HG02678 (cell line): ENCODE measurements around the gene PBRM1.
"Not testable (repeated sequence)": the region's sequence is repeated elsewhere in the genome, so short reads cannot be mapped to it uniquely, and the experiment has no call there.

Source experiments
- ATAC-seq: cut with Tn5 transposase; IDR thresholded peaks from one replicate; pipeline ENCODE4 v1.9.1; 2021; ENCODE audit warnings: mild to moderate bottlenecking, moderate library complexity; ENCODE audit not compliant: unreplicated experiment

Gene PBRM1

DNA sequence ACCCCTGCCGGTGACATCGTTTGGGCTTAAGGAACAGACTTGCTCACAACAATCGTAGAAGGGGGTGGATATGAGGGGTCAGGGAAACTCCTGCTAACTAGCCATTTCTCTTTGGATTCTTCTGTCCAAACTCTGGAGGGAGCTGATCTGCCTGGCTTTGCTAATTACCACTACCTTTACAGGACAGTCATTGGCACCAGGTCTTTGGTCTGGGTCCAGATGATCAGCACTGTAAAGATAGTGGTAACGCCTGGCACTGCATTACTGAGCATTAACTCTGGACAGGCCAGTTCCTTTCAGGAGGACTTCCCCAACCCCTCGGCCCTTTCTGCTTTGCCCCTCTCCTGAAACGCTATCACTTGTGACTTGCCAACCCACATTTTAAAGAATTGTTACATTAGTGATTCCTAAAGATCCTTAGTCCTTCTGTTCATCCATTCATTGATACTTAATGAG, 148.5 kb downstream of the PBRM1 start:
- no peak for ATAC-seq

DNA sequence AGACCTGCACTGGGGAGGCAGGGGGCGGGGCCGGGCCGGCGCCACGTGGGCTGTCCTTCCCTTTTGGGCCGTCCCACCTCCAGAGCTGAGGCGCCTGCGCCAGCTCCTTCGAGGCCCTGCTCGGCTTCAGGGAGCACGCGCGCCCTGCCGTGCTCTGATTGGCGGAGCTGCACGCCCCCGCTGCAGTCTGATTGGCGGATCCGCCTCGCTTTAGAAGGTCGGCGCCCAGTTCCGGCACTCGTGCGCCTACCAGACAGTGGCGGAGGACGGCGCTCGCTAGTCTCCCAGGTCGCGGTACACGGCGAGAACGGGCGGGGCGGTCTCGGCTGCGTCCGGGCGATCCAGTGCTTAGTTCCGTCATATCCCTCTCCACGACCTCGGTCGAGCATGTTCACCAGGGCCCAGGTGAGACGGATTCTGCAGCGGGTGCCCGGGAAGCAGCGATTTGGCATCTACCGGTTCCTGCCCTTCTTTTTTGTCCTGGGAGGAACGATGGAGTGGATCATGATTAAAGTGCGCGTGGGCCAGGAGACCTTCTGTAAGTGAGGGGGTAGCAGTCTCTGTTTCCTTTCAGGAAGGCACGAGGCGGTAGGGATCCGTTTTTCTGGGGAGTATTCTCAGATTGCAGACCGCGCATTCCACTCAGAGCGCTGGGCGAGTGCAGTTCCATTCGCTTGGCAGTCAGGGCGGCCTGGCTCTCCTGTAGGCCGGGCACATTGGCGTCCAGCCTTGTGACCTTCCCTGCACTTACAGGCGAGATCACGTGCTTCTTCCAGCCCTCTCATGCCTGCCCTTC, 149.1 kb downstream of the PBRM1 start, which contains the start of gene UQCC5:
UQCC5 (plus strand) TSS at position 237 of the 796 bp plus-strand sequence; CDS start at position 388, 151 bp downstream.
- ATAC-seq = peak; percentile 86

DNA sequence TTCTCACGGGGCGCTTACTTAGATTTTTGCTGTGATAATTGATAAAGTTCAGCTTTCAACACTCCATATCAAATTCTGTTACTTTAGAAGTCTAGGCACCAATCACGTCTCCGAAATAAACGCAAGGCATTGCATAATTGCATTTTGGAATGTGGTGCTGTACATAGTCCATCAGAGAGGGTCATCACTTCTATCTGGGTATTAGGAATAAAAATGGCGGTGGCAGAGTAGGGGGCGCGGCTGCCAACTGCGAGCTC, 149.7 kb downstream of the PBRM1 start:
- no peak for ATAC-seq

DNA sequence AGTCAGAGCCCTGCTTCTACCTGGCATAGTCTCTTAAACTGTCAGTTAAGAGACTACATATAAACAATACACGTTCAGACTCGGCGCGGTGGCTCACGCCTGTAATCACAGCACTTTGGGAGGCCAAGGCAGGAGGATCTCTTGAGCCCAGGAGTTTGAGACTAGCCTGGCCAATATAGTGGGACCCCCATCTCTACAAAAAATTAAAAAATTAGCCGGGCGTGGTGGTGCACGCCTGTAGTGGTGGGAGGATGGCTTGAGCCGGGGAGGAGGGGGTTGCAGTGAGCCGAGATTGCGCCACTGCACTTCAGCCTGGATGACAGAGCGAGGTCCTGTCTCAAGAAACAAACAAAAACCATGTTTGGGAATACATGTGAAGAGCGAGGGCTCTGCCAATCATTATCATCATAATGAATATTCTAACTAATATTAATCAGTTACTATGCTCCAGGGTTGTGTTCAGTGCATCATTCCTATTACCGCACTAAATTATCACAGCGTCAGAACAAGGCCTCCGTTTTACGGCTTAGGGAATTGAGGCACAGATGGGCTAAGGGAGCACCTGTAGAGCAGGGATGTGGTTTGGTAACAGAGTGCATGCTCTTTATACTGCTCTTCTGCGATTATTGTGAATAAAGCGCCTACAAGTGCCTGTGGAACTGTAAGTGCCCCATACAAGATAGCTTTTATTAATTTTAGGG, 150.2 kb downstream of the PBRM1 start:
- ATAC-seq = no peak

DNA sequence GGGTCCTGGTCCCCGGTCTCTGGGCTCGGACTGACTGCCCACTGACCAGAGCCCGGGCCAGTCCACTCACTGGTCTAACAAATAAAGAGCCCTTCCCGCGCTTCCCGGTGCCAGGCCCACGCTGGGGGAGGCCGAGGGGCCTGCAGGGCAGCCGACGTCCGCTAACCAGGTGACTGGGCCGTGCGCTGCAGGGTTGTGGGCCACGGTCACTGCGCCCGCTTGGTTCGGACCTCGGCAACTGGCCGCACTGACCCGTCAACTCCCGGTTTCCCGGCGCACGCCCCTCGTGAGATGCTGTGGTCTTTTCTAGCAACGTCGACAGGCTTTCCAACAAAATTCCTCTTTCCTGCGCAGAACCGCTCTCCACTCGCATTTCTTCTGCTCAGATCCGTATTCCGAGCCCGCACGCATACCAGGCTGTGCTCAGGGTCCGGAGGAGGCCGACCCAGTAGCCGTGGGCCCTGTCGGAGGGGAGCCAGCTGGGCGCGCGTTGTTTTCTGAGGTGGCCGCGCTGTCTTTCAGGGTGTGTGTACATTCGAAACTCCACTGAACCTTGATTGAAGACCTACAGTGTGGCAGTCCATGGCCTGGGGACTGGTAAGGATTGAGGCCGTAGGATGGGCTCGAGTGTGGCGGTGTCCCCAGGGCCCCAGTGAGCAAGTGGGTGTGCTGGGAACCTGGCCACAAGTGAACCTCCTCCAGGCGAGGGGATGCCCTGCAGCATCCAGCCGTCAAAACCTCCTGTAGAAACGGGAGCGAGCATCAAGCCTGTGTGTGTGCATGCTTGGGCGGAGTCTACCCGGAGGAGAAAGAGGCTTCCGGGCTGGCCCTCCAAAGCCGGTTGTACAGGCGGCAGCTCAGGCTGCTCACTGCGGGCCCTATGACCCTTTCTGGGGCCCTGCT, 151.2 kb downstream of the PBRM1 start:
- no peak for ATAC-seq

DNA sequence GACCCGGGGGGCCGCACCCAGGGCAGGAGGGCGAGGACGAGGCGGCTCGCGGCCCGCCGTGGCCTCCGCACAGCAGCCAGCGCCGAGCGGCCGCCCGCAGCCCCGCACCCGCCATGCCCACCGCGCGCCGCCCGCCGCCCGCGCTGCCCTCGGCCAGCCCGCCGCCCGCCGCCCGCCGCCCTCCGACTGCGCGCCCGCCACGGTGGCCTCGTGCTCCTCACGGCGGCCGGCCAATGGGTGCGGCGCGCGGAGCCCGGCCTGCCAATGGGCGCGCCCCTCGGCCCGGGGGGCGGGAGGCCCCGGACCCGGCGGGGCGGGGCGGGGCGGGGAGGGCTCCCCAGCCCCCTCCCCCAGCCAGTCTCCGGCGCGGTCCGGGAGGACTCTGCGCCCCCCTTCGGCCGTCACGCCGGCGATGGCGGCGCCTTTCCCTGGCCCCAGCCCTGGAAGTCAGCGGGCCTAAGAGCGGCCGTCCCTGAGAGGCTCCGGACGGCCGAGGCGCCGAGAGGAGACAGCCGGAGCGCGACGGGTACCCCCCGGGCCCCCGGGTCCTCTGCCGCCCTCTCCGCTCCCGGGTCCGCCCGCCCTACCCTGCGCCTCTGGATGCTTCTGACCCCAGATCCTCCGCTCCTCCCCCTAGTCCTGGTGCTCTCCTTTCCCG, 152.0 kb downstream of the PBRM1 start, which contains the start of gene NT5DC2:
NT5DC2 (minus strand) TSS at position 235 of the 658 bp plus-strand sequence; CDS start at position 115, 120 bp downstream.
- ATAC-seq = peak; percentile 39

DNA sequence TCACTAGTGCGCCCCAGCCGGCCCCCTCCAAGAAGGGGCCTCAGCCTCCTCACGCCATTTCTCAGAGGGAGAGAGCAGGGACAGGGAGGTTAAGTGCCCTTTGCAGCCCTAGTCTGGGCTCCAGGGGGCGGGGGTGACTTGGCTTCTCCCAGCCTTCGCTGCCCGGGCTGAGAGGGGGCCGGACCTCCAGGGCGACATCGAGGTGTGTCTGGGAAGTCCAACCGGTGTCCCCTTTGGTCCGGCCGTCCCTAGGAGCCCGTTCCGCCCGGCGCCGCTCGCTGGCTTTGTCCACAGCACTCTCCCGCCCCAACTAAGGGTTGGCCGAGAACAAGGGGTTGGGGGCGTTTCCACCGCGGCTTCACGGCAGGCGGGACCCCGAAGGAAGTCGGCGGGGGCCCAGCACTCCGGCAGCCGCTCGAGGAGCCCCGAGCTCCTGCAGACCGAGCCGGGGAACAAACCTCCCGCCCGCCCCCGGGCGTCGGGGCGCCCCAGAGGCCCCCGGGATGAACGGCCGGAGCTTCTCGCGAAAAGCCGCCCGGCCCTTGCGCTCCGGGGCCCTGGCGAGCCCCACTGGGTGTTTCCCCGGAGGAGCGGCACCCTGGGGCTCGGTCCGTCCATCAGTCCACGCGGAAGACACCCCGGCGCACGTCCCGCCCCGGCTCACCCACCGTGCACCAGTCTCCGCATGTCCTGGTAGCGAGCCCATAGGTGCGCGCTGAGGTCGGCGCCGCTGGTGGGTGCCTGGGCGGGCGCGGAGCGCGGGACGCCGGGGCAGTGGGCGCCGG, 152.7 kb downstream of the PBRM1 start:
- no peak for ATAC-seq

DNA sequence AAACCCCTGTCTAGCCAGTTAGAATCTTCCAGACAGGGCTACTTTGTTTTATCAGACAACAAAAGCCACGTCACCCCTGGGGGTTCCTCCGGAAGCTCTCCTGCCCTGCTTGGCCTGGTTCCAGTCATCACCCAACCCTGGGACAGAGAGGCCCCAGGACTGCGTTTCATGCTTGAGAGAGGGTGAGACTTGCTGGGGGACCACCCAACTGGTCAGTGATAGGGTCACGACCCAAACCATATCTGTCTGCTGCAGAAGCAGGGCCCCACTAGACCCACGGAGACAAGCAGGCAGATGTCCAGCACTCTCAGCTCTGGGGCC, 153.2 kb downstream of the PBRM1 start:
- ATAC-seq = no peak

DNA sequence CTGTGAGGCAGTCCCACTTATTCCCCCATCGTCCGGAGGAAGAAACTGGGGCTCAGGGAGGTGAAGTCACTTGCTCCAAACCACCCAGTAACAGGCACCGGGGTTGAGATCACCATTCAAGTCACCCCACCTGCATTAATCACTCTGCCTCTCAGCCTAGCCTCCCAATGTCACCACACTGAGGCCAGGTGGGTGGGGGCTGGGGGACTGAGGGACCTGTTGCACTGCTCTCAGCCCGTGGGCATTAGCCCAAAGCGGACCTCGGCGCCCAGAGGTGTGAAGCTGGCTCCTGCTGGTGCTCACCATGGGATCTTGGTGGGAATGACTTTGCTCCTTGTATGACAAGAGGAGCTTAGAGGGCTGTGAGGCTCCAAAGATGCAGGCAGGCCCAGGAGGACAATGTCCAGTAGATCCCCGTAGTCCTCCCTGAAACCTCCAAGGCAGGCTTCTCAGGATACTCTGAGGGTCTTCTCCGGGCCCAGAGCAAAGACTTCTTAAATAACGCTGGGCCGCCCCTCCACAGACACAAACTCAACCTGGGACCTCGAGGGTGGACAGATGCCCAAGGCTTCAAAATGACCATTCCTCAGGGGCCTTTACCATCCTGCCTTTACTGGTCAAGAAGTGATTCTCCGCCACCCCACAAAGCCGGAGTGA, 153.7 kb downstream of the PBRM1 start:
- no peak for ATAC-seq

DNA sequence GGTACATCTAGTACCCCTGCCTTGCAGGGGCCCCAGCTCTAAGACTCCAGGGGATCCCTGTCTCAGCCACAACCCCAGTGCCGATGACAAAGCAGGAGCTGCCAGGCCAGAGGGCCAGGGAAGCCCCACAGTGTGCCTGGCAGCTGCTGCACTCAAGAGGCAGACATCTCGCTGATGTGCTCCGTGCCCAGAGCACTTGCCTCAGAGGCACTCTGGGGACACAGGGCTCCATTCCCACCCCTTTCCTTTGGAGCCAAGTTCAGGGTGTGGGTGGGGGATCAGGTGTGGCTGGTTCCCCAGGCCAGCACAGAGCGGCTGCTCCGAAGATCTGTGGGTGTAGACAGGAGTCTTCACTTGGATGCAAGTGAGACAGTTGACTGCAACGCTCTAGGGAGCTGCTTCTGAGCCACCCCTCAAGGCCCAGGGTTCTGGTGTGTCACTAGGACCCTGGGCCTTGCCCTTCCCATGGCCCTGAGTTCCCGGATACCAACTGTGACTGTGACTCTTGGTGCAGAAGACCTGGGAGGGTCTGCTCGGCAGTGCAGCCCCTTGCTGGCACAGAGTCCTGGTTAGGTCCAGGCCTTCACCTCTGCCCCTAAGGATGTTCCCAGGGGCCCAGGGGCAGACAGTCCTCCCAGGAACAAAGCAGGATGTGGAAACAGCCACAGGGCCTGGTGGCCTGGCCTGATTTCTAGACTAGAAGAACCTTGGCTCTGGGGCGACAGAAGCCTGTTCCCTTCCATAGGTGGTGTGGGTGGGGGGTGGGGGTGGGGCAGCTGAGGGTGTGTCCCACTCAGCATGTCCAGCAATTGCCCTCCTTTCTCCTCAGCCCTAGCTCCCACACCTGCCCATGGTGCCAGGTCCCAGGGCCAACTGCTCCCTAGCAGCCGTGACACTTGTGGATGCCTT, 154.5 kb downstream of the PBRM1 start:
- no peak for ATAC-seq

DNA sequence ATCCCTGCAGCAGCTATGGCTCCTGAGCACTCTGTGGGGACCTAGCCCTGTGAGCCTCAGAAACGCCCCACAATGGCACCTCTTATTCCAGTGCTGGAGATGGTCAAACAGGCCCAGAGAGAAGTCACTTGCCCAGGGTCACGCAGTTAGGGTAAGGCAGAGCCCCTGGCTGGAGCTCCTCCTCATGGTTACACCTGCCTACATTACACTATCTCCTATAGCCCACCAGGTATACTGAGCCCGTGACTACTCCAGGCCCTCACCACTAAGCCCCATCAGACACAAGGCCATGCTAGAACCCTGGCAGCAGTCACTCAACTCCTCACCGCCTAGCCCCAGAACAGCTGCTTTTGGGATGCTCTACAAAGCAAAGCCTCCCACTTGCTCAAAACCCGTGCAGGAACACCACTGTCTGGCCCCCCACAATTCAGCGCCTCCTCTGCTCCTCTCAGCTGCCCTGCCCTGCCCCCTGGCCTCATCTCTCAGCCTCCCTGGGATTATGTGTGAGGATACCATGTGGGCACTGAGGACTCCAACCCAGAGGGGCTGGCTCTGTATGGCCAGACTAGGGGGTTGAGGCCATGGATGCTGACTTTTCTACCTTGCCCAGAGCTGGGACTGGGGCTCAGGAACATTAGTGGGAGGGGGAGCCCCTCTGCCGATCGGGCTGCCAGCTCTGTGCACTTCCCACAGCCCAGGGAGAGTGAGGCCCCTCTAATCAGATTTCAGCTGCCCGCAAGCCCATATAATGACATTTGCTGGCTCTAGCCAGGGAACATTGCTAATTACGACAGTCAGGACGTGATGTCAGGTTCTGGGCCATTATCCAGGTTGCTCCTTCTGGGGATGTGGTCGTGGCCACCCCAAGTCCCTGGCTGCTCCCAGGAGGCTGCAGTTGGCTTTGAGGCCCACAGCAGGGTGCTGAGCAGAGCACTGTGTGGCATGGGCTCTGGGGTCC, 156.1 kb downstream of the PBRM1 start:
- no peak for ATAC-seq

DNA sequence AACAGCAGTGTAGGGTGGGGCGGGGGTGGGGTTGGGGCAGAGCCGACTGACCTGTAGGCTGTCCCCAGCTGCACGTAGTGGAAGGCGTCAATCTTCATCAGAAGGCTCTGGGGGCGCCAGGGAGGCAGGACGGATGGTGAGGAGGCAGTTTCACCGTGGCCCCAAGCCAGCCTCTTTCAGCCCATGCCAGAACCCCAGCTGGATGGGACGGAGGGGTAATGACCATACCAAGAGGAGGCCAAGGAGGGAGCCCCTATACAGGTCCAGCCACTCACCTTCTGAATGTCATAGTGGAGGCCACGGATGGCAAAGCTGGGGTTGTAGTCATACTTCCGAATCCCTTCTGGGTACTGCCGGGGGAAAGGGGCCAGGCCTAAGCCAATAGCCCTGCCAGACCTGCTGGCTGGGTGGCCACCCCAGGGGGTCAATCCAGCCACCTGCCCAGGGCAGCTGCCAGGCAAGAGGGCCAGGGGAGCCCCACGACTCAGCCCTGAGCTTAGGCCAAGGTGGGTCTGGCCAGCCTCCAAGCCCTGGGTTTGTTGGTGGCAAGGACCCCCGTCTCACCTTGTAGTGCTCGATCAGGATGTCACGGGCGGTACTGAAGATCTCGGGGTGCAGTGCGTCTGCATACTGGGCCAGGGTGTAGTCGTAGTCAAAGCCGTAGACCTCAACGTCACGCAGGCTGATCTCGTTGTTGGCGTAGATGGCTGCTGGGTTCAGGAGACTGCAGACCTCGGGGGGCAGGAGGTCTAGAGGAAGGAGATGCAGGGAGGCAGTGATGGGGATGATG, 156.9 kb downstream of the PBRM1 start:
- ATAC-seq = no peak

DNA sequence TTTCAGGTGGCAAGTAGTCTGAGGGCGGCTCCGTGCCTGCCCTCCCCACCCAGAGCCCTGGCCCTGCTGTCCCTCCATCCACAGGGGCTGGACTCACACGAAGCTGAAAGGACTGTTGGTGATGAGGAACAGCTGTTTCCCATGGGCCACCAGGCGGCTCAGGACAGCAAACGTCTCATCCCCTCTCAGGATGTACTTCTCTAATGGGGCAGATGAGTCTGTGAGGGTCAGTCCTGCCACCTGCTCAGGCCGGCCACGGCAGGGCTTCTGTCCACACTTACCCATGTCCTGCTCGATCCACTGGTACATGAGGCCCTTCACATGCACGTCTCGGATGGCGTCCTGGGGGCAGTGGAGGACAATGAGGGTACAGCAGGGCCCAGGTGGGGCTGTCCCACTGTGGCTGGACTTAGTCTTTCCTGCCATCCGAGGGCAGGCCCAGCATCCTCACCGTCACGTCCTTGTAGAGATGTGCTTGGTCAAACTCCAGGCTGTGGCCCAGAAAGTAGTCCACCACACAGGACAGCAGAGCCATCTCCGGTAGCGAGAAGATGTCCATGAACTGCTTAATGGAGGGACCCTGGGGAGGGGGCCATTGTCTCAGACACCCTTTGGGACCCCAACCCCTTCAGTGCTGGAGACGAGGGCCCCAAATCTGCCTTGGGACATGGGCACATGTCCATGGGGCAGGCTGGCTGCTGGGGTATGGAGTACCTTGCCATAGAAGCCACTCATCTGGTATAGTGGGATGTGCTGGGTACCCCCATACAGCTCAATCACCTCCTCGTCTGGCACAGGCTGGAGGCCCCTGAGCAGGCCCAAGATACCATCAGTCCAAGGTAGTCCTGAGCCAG, 157.8 kb downstream of the PBRM1 start:
- ATAC-seq = no peak

DNA sequence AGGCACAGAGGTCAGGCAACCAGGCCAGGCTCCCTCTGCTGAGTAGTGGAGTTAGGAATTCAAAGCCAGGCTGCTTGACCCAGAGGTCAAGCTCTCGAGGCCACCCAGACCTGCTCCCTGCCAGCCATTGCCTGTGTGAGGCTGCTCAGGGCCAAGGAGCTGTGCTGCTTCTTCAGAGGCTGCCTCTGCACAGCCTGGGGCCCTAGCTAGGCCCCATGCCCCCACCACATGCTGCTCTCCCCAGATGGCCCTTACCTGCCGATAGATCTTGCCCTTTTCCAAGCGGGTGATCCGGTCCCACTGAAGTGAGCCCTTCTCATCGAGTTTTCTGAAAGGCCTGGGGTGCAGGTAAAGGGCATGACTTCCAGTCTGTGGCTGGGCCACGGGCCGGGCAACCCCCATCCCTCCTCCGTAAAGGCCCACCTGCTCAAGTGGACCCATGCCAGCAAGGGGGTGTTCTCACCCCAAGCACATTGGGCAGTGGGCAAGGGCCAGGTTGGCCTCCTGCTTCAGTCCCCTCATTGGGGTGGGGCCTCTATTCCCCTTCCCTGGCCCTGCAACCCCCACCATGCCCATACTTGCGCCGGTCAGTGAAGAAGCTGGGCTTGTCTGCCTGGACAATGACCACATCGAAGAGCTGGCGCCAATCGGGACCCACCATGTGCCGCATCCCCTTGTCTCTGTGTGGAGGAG, 158.5 kb downstream of the PBRM1 start:
- ATAC-seq = no peak

DNA sequence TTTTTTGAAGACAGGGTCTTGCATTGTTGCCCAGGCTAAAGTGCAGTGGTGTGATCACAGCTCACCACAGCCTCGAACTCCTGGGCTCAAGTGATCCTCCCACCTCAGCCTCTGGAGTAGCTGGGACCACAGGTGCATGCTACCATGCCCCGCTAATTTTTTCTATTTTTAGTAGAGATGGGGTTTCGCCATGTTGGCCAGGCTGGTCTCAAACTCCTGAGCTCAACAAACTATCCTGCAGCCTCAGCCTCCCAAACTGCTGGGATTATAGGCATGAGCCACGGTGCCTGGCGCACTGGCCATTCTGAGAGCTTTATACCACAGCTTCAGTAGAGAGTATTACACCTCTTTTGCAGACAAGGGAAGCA, 159.1 kb downstream of the PBRM1 start:
- not testable (repeated sequence) for ATAC-seq
